ENCODE measurements around the gene RTN1.

- TF ChIP-seq CTCF (IDR thresholded peaks at IDR 0.05; ENCODE audit: insufficient read depth, low read length) (no peak), POLR2AphosphoS5 (IDR thresholded peaks at IDR 0.05; ENCODE audit: low read depth) (no peak), GABPA (IDR thresholded peaks at IDR 0.05; ENCODE audit: low read depth) (no peak)
Measured at GRCh38 chr14:59831121-59831730, 39.4 kb downstream of the RTN1 start.

All from HL-60 (cell line).